Adrenal gland (tissue), 12 donors: ENCODE data around the gene CRELD2. TPM values are rescaled to one million over a fixed set of nuclear protein-coding genes. Genes with fewer than 3 reads are reported as not detected.

ENCODE experiments used
- DNase-seq, 7 donors: peaks; one replicate each; pipeline ENCODE4 v3.0.0-alpha.2; 2019 to 2020
- H3K27ac ChIP-seq, 5 donors: fragments of 200-600 bp; sonication (generic) in 4 of 5; 1 replicate in 3 of 5; 2 replicates in 2 of 5; pipeline versions ENCODE4 v1.5.1 to v1.8.0; 2016 to 2020; ENCODE audit warnings: mild to moderate bottlenecking in 1 of 5
- H3K27me3 ChIP-seq: fragments of 200-600 bp; 2 replicates; pipeline ENCODE4 v1.8.0; 2021
- H3K36me3 ChIP-seq, 2 donors: fragments of 200-600 bp; replicated peaks in 1 of 2; 1 replicate in 1 of 2; 2 replicates in 1 of 2; pipeline versions ENCODE4 v1.5.1 to v1.8.0; 2018 to 2022
- H3K4me1 ChIP-seq, 2 donors: fragments of 200-600 bp; replicated peaks in 1 of 2; 1 replicate in 1 of 2; 2 replicates in 1 of 2; pipeline versions ENCODE4 v1.5.1 to v1.8.0; 2018 to 2021
- H3K4me3 ChIP-seq, 4 donors: fragments of 200-600 bp; sonication (generic) in 3 of 4; one replicate each; pipeline ENCODE4 v1.5.1; 2016 to 2018
- H3K9me3 ChIP-seq, 3 donors: fragments of 200-600 bp; sonication (generic) in 1 of 3; replicated peaks in 1 of 3; 1 replicate in 2 of 3; 2 replicates in 1 of 3; pipeline versions ENCODE4 v1.5.1 to v1.8.0; 2016 to 2021
- CTCF ChIP-seq, 6 experiments: fragments of 450-650 bp in 4 of 6; fragments of 200-600 bp in 2 of 6; sonication (generic) in 1 of 6; IDR thresholded peaks; 1 replicate in 5 of 6; 2 replicates in 1 of 6; pipeline versions ENCODE4 v1.5.1 to v1.8.0; 2016 to 2021; ENCODE audit warnings: antibody characterized with exemption in 6 of 6, mild to moderate bottlenecking in 2 of 6, moderate library complexity in 1 of 6
- POLR2A ChIP-seq, 2 donors: fragments of 450-650 bp; IDR thresholded peaks; one replicate each; pipeline ENCODE4 v1.6.1; 2017; ENCODE audit warnings: antibody characterized with exemption in 2 of 2, mild to moderate bottlenecking in 2 of 2, moderate library complexity in 1 of 2
- WGBS, 4 donors: extraction: QIAGEN DNeasy Blood & Tissue Kit in 2 of 4; methylation state at CpG; one replicate each; pipeline versions ENCODE4 v1.1.5 to v1.1.7; 2013 to 2017; 5-methylcytosine and 5-hydroxymethylcytosine counted together
- intact Hi-C, 2 donors: fragments of 100-400 bp; cut with DNase I; formaldehyde crosslinking; loops; one replicate each; pipeline versions ENCODE4 v1.14.1 to v1.15.0; 2022 to 2023
- polyA plus RNA-seq, 3 donors: library from polyadenylated mRNA; stranded (reverse); fragments of 200-250 nt in 2 of 3; fragments of 350-450 nt in 1 of 3; fragmentation: Illumina TruSeq in 1 of 3; extraction: RNeasy Lipid Tissue Mini Kit (QIAGEN cat#74804) in 1 of 3; gene quantifications; one replicate each; pipeline ENCODE4 v1.2.3, GENCODE V29; 2013 to 2014
- total RNA-seq, 9 donors: library from RNA; depleted of rRNA in 4 of 9; stranded (reverse); fragments of >200 nt in 4 of 9; fragments of 120-200 nt in 1 of 9; fragmentation: NEBNext Ultra II Directional in 1 of 9; extraction: Animal tissue kit (Norgen Biotek cat#: 25700) in 1 of 9; gene quantifications; one replicate each; pipeline versions ENCODE4 v1.1.0 to v1.2.4, GENCODE V29; 2013 to 2023
- donor health status: healthy with polysubstance abuse.
- donor health status: Bipolar disorder and iron deficiency.
- donor health status: DM: yes; HTN: yes; CAD: no.
- donor health status: DM: no; HTN: no; CAD: no.
- donor health status: DM: no; HTN: no; CAD: no.
- donor health status: DM: yes; HTN: yes; CAD: no.

CRELD2 gene
- total and polyA plus RNA-seq, 12 donors = 14.5 to 63.4 (median 36.2) TPM

- Histone ChIP-seq H3K27ac (peak overlapping the region; percentile 73 to 100 (median 94)), H3K9me3 (no peaks in the 10 kb centered on the region), H3K4me3 (peak overlapping the region in 3 of 4 donors; percentile 19 to 99 (median 70)), H3K27me3 (no peaks in the 10 kb centered on the region), H3K4me1 (peaks cover 52 to 64% of the 10 kb centered on the region in 2 donors), H3K36me3 (peaks cover 0 to 18% of the 10 kb centered on the region in 2 donors)
- 40 to 59% (median 52%) methylated on average over 22 to 63 of the region's 63 CpGs for WGBS, 4 donors
- TF ChIP-seq POLR2A (IDR thresholded peaks at IDR 0.05) (no peak), CTCF (IDR thresholded peaks at IDR 0.05) (no peak)
- DNase-seq = peak; percentile 33 to 79 (median 52)
- intact Hi-C loops = no loop called here
These were observed 44.6 kb downstream of the CRELD2 start for GRCh38 chr22:49962751-49963646.

- Histone ChIP-seq H3K4me3 (peak overlapping the region in 2 of 4 donors; percentile 70 to 99), H3K36me3 (peaks cover 0 to 18% of the 10 kb centered on the region in 2 donors), H3K27ac (peak overlapping the region; percentile 73 to 100 (median 94)), H3K27me3 (no peaks in the 10 kb centered on the region), H3K9me3 (no peaks in the 10 kb centered on the region), H3K4me1 (peaks cover 56 to 70% of the 10 kb centered on the region in 2 donors)
- WGBS, 4 donors = 48 to 67% (median 51%) methylated on average over 3 to 6 of the region's 6 CpGs
- TF ChIP-seq POLR2A (IDR thresholded peaks at IDR 0.05) (no peak), CTCF (IDR thresholded peaks at IDR 0.05) (no peak)
- intact Hi-C loops = no loop called here
- DNase-seq = peak; percentile 39 to 75 (median 48)
These were observed 45.2 kb downstream of the CRELD2 start for GRCh38 chr22:49963647-49964026.

GRCh38 chr22:49964136-49965090, 46.0 kb downstream of the CRELD2 start:
- Histone ChIP-seq H3K4me1 (peaks cover 56 to 75% of the 10 kb centered on the region in 2 donors), H3K27ac (peak overlapping the region; percentile 44 to 96 (median 94)), H3K4me3 (peak overlapping the region in 1 of 4 donors; percentile 99), H3K36me3 (peaks cover 0 to 18% of the 10 kb centered on the region in 2 donors), H3K27me3 (no peaks in the 10 kb centered on the region), H3K9me3 (no peaks in the 10 kb centered on the region)
- TF ChIP-seq CTCF (IDR thresholded peaks at IDR 0.05) = no peak
- no peak for TF ChIP-seq POLR2A (IDR thresholded peaks at IDR 0.05)
- intact Hi-C loops = no loop called here
- DNase-seq = peak; percentile 3 to 59 (median 37)
- WGBS, 4 donors = 61 to 69% (median 66%) methylated on average over 14 to 19 of the region's 19 CpGs
